ENCODE results near the gene AGER. TPM values are rescaled to one million over a fixed set of nuclear protein-coding genes. Genes with fewer than 3 reads are reported as not detected.

The AGER gene
- total and polyA plus RNA-seq, 9 of the 15 experiments (the other 6 are each of a cell fraction or from before 2014, with no cell fraction given) = 1.2 to 11.5 (median 4.1) TPM

DNA sequence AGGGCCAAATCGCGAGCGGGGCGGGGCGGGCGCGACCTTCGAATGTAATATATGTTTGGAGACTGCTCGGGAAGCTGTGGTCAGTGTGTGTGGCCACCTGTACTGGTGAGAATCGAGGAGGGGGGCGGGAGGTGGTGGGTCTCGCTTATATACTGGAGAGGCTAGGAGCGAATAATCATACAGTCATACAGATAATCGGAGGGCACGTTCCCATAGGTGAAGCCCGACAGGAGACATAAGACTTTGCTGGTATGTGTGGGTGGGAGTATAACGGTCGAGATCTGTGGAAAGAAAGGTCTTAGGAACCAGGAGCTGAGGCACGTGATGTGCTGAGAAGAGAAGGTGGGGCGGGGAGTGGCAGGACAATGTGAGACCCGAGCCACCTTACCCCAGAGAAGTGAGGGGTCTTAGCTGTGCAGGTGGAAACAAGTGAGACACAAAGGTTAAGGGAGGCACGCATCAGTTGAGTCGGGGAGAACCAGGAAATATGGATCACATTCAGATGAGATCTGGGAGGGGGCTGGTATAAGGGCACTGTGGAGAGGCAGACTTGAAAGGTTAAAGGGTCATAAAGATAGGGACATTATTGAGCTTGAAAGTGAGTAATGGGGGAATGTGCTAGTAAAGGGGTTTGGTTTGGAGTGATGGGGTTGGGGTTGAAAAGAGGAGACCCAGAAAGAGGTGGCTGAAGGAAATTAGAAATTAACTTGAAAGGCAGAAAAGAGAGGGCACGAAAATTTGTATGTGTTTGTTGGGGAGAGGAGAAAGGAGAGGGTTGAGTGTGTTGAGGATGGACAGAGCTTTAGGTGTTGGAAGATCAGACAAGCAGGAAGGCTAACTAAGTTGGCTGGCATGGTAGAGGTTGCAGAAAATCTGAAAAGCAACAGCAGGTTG, 5.3 kb downstream of the AGER start (continued):
- 0 out of 4 replicates have a peak, but pooled peaks of 1 of the 2 experiments have one; percentile 44 for TF ChIP-seq ZNF639 (CRISPR knock-in tag; conservative IDR thresholded peaks at IDR 0.05 in 1 of 2, IDR thresholded peaks at IDR 0.05 in 1 of 2)
- no peak for TF ChIP-seq SNAPC5 (CRISPR knock-in tag; IDR thresholded peaks at IDR 0.05)
- peak; percentile 71; the same call in 1 of the 2 replicates for TF ChIP-seq PHF21A (IDR thresholded peaks at IDR 0.05; ENCODE audit: borderline replicate concordance, low read depth)
- TF ChIP-seq FOXP4 (CRISPR knock-in tag; IDR thresholded peaks at IDR 0.05; ENCODE audit: borderline replicate concordance) = no peak
- TF ChIP-seq MAZ (CRISPR knock-in tag; conservative IDR thresholded peaks at IDR 0.05 in 1 of 2, IDR thresholded peaks at IDR 0.05 in 1 of 2) = peak in 1 of 2 experiments; percentile 44; a peak in 1 of 4 replicates
- peak; percentile 68 for TF ChIP-seq ARID4B (CRISPR knock-in tag; IDR thresholded peaks at IDR 0.05)
- no peak for TF ChIP-seq JUND (IDR thresholded peaks at IDR 0.05; ENCODE audit: borderline replicate concordance, low read depth, low read length)
- TF ChIP-seq JUND (tag; IDR thresholded peaks at IDR 0.05; ENCODE audit: borderline replicate concordance, low read depth, low read length) = no peak
- TF ChIP-seq ZNF436 (CRISPR knock-in tag; IDR thresholded peaks at IDR 0.05) = no peak
- TF ChIP-seq JUN (IDR thresholded peaks at IDR 0.05; ENCODE audit: borderline replicate concordance, low read depth, low read length) = no peak
- TF ChIP-seq JUN (CRISPR knock-in tag; IDR thresholded peaks at IDR 0.05; ENCODE audit: borderline replicate concordance) = no peak
- no peak for TF ChIP-seq POLR2AphosphoS2 (IDR thresholded peaks at IDR 0.05; ENCODE audit: low read length)
- peak; percentile 64 for TF ChIP-seq KLF1 (tag; IDR thresholded peaks at IDR 0.05)
- no peak for TF ChIP-seq ZNF431 (CRISPR knock-in tag; IDR thresholded peaks at IDR 0.05)
- 0 out of 2 replicates have a peak, but pooled peaks have one; percentile 24 for TF ChIP-seq XRCC5 (IDR thresholded peaks at IDR 0.05; ENCODE audit: low read depth, low read length)
- TF ChIP-seq GTF2E2 (tag; IDR thresholded peaks at IDR 0.05) = no peak
- TF ChIP-seq HDAC1 (IDR thresholded peaks at IDR 0.05) = peak in 1 of 2 experiments; percentile 78; a peak in 1 of 4 replicates
- TF ChIP-seq ETV5 (CRISPR knock-in tag; IDR thresholded peaks at IDR 0.05; ENCODE audit: low read depth) = peak; percentile 63
